Measurements from ENCODE around the gene C2CD4C.
"Not testable (repeated sequence)": the region's sequence is repeated elsewhere in the genome, so short reads cannot be mapped to it uniquely, and the experiment has no call there.

C2CD4C gene

DNA sequence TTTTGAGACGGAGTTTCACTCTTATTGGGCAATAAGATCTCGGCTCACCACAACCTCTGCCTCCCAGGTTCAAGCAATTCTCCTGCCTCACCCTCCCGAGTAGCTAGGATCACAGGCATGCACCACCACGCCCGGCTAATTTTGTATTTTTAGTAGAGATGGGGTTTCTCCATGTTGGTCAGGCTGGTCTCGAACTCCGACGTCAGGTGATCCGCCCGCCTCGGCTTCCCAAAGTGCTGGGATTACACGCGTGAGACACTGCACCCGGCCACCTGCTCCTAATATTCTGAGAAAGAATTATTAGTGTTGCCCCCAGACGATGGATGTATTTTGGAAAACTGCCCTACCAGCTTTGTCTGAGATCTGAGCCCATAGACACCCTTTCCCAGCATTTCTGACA, 53.4 kb downstream of the C2CD4C start:
- H3K4me3 ChIP-seq (ENCODE audit: low read depth in 1 of 5, low read length in 5 of 5); H3K4me1 ChIP-seq (ENCODE audit: control insufficient read depth in 5 of 5, insufficient read depth in 5 of 5, low read length in 5 of 5): not testable (repeated sequence)

More for the DNA sequence above, 53.4 kb downstream of the C2CD4C start:
- H3K9me3 ChIP-seq (ENCODE audit: control insufficient read depth in 5 of 5, low read length in 5 of 5) = peaks cover 0 to 18% (median 9%) of the 10 kb centered on the region in 5 donors
- H3K27me3 ChIP-seq (ENCODE audit: control insufficient read depth in 5 of 5, insufficient read depth in 4 of 5, low read length in 5 of 5) = peaks cover 7 to 17% (median 11%) of the 10 kb centered on the region in 5 donors
- not testable (repeated sequence) for H3K36me3 ChIP-seq (ENCODE audit: control insufficient read depth in 5 of 5, insufficient read depth in 5 of 5, low read length in 5 of 5); H3K9ac ChIP-seq (ENCODE audit: low read length in 5 of 5); H3K27ac ChIP-seq (ENCODE audit: low read depth, low read length)

Data from subcutaneous abdominal adipose tissue (tissue), 5 donors.